GM12801 (cell line): ENCODE measurements around the gene JARID2.

Experiments
- TF ChIP-seq, protein P1 (sequence below): IDR thresholded peaks from one replicate; pipeline ENCODE4 v1.5.1; 2011; ENCODE audit warnings: control low read depth; ENCODE audit not compliant: insufficient read length; ENCODE audit errors: extremely low read depth

JARID2 gene

DNA sequence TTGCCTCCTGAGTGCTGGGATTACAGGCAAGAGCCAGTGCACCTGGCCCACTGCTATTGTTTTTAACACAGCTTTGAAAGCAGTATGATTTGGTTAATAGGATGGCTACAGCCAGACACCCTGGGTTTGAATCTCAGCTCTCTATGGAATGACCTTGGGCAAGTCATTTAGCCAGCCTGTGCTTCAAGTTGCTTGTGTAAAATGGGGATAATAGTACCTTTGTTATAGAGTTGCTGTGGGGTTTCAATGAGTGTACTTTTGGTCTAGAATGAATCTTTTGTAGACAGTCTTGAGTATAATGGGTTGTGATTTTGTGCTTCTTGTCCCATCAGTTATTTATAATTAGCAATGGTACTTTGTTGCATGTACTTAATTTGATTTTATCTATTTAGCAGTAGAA, 70.9 kb downstream of the JARID2 start:
- TF ChIP-seq, protein P1, sequence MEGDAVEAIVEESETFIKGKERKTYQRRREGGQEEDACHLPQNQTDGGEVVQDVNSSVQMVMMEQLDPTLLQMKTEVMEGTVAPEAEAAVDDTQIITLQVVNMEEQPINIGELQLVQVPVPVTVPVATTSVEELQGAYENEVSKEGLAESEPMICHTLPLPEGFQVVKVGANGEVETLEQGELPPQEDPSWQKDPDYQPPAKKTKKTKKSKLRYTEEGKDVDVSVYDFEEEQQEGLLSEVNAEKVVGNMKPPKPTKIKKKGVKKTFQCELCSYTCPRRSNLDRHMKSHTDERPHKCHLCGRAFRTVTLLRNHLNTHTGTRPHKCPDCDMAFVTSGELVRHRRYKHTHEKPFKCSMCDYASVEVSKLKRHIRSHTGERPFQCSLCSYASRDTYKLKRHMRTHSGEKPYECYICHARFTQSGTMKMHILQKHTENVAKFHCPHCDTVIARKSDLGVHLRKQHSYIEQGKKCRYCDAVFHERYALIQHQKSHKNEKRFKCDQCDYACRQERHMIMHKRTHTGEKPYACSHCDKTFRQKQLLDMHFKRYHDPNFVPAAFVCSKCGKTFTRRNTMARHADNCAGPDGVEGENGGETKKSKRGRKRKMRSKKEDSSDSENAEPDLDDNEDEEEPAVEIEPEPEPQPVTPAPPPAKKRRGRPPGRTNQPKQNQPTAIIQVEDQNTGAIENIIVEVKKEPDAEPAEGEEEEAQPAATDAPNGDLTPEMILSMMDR, result no peak

DNA sequence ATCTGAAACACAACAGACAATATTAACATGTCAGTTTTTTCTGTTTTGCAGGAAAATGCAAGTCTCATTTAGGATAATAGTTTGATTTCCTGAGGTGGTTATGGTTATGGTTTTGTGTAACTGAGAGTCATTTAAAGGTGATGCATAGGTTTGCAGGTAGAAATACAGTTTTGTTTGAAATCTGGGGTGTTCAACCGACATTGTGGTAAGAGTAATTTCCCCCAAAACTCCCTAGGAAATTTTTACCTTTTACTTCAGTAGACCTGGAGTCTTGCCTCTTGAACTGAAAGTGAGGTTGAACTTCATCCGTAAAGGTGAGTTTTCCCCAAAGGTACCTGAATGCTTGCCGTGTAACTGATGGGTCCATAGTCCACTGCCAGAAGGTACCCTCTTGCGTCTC, 71.4 kb downstream of the JARID2 start:
- TF ChIP-seq, protein P1, result no peak

DNA sequence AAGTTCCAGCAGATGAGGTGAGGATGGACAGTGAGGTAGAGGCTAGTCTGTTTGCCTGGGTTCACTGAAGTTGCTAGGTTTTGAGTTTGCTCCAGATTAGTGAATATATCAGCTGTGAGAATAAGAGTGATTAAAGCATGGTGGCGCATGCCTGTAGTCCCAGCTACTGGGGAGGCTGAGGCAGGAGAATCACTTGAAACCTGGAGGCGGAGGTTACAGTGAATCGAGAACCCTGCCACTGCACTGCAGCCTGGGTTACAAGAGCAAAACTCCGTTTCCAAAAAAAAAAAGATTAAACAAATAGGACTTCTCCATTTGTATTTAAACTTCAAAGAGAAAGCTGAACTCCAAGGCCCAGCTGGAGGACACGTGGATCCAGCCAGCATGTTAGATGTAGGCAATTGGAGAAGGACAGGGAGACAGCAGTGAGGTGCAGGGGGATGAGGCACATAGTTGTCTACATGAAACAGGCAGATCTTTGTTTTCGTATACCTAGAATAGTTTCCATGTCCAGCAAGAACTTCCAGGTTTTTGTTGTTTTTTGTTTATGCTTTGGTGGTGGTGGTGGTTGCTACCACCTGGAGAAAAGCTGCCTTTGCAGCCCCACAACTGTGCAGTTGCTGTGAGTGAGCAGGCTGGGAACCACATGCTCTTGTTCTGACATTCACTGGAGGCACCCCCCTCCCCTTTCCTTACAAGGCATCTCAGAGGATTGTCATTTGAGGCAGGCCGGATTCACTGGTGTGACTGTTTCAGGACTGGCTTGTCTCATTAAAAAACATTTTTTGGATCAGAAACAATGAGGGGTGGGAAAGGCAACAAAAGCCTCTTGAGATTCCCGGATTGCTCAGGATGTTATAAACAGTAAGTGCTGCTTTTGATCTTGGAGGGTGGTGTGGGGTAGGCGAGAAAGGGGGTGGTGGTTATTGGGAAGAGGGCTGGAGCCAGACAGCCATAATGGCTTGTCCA, 72.3 kb downstream of the JARID2 start:
- TF ChIP-seq, protein P1, result no peak

DNA sequence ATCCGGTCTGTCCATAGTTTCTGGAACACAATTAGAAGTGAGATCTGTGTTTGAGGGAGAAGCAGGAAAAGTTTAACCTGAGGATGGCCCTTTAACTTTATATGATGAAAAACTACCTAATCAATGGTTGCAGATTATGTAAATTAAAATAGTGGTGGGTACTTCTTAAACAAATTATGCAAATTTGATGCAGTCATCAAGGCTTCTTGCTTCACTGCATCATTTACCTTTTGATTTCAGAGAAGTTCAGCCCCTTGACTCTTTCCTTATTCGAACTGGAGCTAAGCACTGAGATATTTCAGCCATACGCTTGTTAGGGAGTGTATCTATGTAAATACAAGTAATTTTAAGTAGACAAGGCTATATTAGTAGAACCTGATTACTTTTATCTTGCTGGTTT, 73.8 kb downstream of the JARID2 start:
- TF ChIP-seq, protein P1, result no peak

DNA sequence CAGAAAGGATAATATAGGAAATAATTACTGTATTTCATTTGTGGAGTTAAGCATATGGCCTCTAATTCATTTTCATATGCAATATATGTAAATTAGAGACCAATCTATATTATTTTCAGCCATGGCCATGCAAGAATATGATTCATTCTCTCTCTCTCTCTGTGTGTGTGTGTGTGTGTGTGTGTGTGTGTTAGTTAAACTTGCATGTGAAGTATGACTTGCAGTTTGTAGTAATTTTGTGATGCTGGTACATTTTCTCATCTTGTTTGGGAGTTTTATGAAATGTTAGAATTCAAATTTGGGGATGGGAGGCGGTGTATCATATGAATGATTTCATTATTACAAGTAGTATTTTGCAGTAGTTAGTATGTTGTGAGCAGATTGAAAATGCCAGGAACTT, 74.8 kb downstream of the JARID2 start:
- TF ChIP-seq, protein P1, result no peak

DNA sequence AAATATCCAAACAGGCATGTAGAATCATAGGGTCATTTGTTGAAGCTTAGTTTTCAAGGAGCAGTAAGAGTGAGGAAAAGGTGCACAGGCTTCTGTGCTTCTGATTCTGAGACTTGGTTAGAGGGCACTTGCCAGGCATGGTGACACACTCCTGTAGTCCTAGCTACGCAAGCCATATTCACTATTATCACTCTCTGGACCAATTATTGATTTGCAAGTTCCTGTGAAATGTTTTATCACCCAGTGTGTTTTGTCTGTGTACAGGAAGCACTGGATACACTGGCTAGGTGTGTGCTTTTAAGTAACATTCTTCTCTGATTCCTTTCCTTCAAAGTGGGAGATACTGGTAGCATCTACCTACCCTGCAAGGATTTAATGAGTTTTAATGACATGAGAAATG, 76.3 kb downstream of the JARID2 start:
- TF ChIP-seq, protein P1, result no peak

DNA sequence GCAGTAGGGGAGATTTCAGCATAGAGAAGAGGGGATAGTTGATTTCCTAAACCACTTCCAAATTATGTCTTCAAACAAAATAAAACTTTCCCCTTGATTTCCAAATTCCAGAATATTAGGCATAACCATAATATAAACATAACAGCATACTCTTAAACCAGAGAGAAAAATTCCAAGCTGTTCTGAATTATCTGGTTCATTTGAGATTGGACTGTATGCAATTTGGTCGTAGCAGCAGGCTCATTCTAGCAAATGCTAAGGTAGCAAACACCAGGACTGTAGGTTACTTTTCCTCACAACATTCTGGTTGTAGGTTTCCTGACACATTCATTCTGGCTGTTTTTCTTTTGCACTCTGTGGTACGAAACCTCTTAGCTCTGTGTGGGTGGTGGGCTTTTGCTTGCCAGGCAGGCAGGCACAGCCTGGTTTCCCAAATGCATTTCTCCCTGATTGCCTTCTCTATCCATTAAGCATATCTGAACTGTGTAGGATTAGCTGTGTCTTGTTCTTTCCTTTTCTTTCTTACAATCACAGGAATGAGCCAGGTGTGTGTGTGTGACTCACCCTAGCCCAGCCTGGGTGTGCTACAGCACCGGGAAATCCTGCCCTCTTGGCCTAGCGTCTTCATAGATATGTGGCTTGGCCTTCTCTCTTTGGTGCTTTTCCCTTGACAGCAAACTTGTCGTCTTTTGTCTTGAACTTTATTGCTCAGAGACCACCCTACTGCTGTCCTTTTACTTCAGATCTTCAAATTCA, 77.1 kb downstream of the JARID2 start:
- TF ChIP-seq, protein P1, result no peak
